HEK293 (cell line): ENCODE results near the gene VEZT.

Experiments used
- CTCF ChIP-seq: fragments of 450-650 bp; formaldehyde crosslinking; IDR thresholded peaks from 2 replicates; pipeline ENCODE4 v1.5.1; 2016; ENCODE audit warnings: missing biosample characterization, missing genetic modification characterization
- GLI2 ChIP-seq: fragments of 450-650 bp; formaldehyde crosslinking; IDR thresholded peaks from 2 replicates; pipeline ENCODE4; 2017; ENCODE audit warnings: missing biosample characterization, missing genetic modification characterization, low read depth, borderline replicate concordance
- RBAK ChIP-seq: fragments of 450-650 bp; formaldehyde crosslinking; IDR thresholded peaks from 2 replicates; pipeline ENCODE4 v1.5.1; 2016; ENCODE audit warnings: missing biosample characterization, missing genetic modification characterization
- SALL2 ChIP-seq: fragments of 450-650 bp; formaldehyde crosslinking; IDR thresholded peaks from 2 replicates; pipeline ENCODE4 v1.5.0; 2017; ENCODE audit warnings: missing biosample characterization, mild to moderate bottlenecking, missing genetic modification characterization, borderline replicate concordance
- SETDB1 ChIP-seq: IDR thresholded peaks from one replicate; pipeline ENCODE4 v1.6.1; 2017; ENCODE audit warnings: mild to moderate bottlenecking, low read length, moderate library complexity, mixed read lengths; ENCODE audit not compliant: insufficient read length
- ZBTB11 ChIP-seq: fragments of 450-650 bp; formaldehyde crosslinking; conservative IDR thresholded peaks from 2 replicates; pipeline ENCODE4 v1.5.1; 2016; ENCODE audit warnings: low read depth, missing biosample characterization, missing genetic modification characterization
- ZBTB17 ChIP-seq: fragments of 450-650 bp; formaldehyde crosslinking; IDR thresholded peaks from 2 replicates; pipeline ENCODE4 v1.5.1; 2016; ENCODE audit warnings: missing biosample characterization, missing genetic modification characterization
- ZNF138 ChIP-seq: fragments of 450-650 bp; formaldehyde crosslinking; IDR thresholded peaks from 2 replicates; pipeline ENCODE4 v1.5.1; 2016; ENCODE audit warnings: missing biosample characterization, missing genetic modification characterization, borderline replicate concordance
- ZNF140 ChIP-seq: fragments of 450-650 bp; formaldehyde crosslinking; IDR thresholded peaks from 2 replicates; pipeline ENCODE4 v1.5.1; 2016; ENCODE audit warnings: missing biosample characterization, missing genetic modification characterization
- ZNF146 ChIP-seq: fragments of 450-650 bp; formaldehyde crosslinking; IDR thresholded peaks from 2 replicates; pipeline ENCODE4 v1.5.1; 2016; ENCODE audit warnings: missing biosample characterization, missing genetic modification characterization
- ZNF169 ChIP-seq: fragments of 450-650 bp; formaldehyde crosslinking; IDR thresholded peaks from 2 replicates; pipeline ENCODE4 v1.5.1; 2016; ENCODE audit warnings: missing biosample characterization, missing genetic modification characterization
- ZNF18 ChIP-seq: fragments of 450-650 bp; formaldehyde crosslinking; IDR thresholded peaks from 2 replicates; pipeline ENCODE4 v1.5.1; 2016; ENCODE audit warnings: missing biosample characterization, missing genetic modification characterization
- ZNF19 ChIP-seq: fragments of 450-650 bp; formaldehyde crosslinking; IDR thresholded peaks from 2 replicates; pipeline ENCODE4; 2016; ENCODE audit warnings: missing biosample characterization, missing genetic modification characterization, low read depth
- ZNF23 ChIP-seq: fragments of 450-650 bp; formaldehyde crosslinking; IDR thresholded peaks from 2 replicates; pipeline ENCODE4 v1.5.1; 2016; ENCODE audit warnings: missing biosample characterization, missing genetic modification characterization, borderline replicate concordance
- ZNF266 ChIP-seq: fragments of 450-650 bp; formaldehyde crosslinking; IDR thresholded peaks from 2 replicates; pipeline ENCODE4 v1.5.1; 2016; ENCODE audit warnings: missing biosample characterization, missing genetic modification characterization, low read depth
- ZNF354C ChIP-seq: fragments of 450-650 bp; formaldehyde crosslinking; IDR thresholded peaks from 2 replicates; pipeline ENCODE4 v1.5.1; 2016; ENCODE audit warnings: missing biosample characterization, missing genetic modification characterization, low read depth, borderline replicate concordance
- ZNF404 ChIP-seq: fragments of 450-650 bp; formaldehyde crosslinking; IDR thresholded peaks from 2 replicates; pipeline ENCODE4 v1.5.1; 2017; ENCODE audit warnings: missing biosample characterization, missing genetic modification characterization
- ZNF48 ChIP-seq: fragments of 450-650 bp; formaldehyde crosslinking; IDR thresholded peaks from 2 replicates; pipeline ENCODE4 v1.5.1; 2016; ENCODE audit warnings: missing biosample characterization, missing genetic modification characterization
- ZNF501 ChIP-seq: fragments of 450-650 bp; formaldehyde crosslinking; IDR thresholded peaks from 2 replicates; pipeline ENCODE4 v1.5.1; 2016; ENCODE audit warnings: missing biosample characterization, missing genetic modification characterization
- ZNF510 ChIP-seq: fragments of 450-650 bp; formaldehyde crosslinking; IDR thresholded peaks from 2 replicates; pipeline ENCODE4 v1.5.1; 2018; ENCODE audit warnings: mild to moderate bottlenecking, missing genetic modification characterization, missing biosample characterization; ENCODE audit not compliant: insufficient replicate concordance
- ZNF518A ChIP-seq: fragments of 450-650 bp; formaldehyde crosslinking; conservative IDR thresholded peaks from 2 replicates; pipeline ENCODE4 v1.5.1; 2016; ENCODE audit warnings: low read depth, missing biosample characterization, missing genetic modification characterization
- ZNF529 ChIP-seq: fragments of 450-650 bp; formaldehyde crosslinking; IDR thresholded peaks from 2 replicates; pipeline ENCODE4 v1.5.1; 2017; ENCODE audit warnings: missing genetic modification characterization, missing biosample characterization; ENCODE audit not compliant: insufficient replicate concordance
- ZNF555 ChIP-seq: fragments of 450-650 bp; formaldehyde crosslinking; conservative IDR thresholded peaks from 2 replicates; pipeline ENCODE4 v1.5.1; 2017; ENCODE audit warnings: missing biosample characterization, mild to moderate bottlenecking, missing genetic modification characterization, inconsistent platforms
- ZNF610 ChIP-seq: fragments of 450-650 bp; formaldehyde crosslinking; IDR thresholded peaks from 2 replicates; pipeline ENCODE4 v1.5.1; 2016; ENCODE audit warnings: missing biosample characterization, missing genetic modification characterization, borderline replicate concordance
- ZNF629 ChIP-seq: fragments of 450-650 bp; formaldehyde crosslinking; IDR thresholded peaks from 2 replicates; pipeline ENCODE4 v1.5.1; 2017; ENCODE audit warnings: missing biosample characterization, missing genetic modification characterization
- ZNF654 ChIP-seq: fragments of 450-650 bp; formaldehyde crosslinking; IDR thresholded peaks from 2 replicates; pipeline ENCODE4 v1.5.1; 2016; ENCODE audit warnings: low read depth, missing biosample characterization, missing genetic modification characterization
- ZNF677 ChIP-seq: fragments of 450-650 bp; IDR thresholded peaks from 2 replicates; pipeline ENCODE4 v1.5.0; 2018; ENCODE audit warnings: missing biosample characterization, mild to moderate bottlenecking, missing genetic modification characterization, moderate library complexity
- ZNF843 ChIP-seq: fragments of 450-650 bp; formaldehyde crosslinking; IDR thresholded peaks from 2 replicates; pipeline ENCODE4 v1.5.1; 2016; ENCODE audit warnings: missing biosample characterization, missing genetic modification characterization
- ZSCAN16 ChIP-seq: fragments of 450-650 bp; formaldehyde crosslinking; IDR thresholded peaks from 2 replicates; pipeline ENCODE4 v1.5.1; 2016; ENCODE audit warnings: missing biosample characterization, missing genetic modification characterization

The VEZT gene

GRCh38 chr12:95325501-95325900 is 107.9 kb downstream of the VEZT start (continued):
- TF ChIP-seq ZNF18 (tag by site-specific recombination): 0 out of 2 replicates have a peak, but pooled peaks have one; percentile 29
- TF ChIP-seq ZNF501 (tag by site-specific recombination): 0 out of 2 replicates have a peak, but pooled peaks have one; percentile 37
- TF ChIP-seq ZNF529 (tag by site-specific recombination): peak; percentile 17
- peak; percentile 89 for TF ChIP-seq ZNF140 (tag by site-specific recombination)
- peak; percentile 71; the same call in 1 of the 2 replicates for TF ChIP-seq GLI2
- TF ChIP-seq ZNF518A (tag by site-specific recombination): peak; percentile 94
- TF ChIP-seq SALL2 (tag by site-specific recombination): no peak
- TF ChIP-seq ZNF354C (tag by site-specific recombination): peak; percentile 89; the same call in 1 of the 2 replicates
- peak; percentile 67 for TF ChIP-seq ZNF510 (tag by site-specific recombination)
- TF ChIP-seq ZNF23: no peak
- no peak for TF ChIP-seq CTCF (tag by site-specific recombination)
- no peak for TF ChIP-seq ZSCAN16
- peak; percentile 93 for TF ChIP-seq ZNF266 (tag by site-specific recombination)
- TF ChIP-seq ZBTB11 (tag by site-specific recombination): peak; percentile 75
- no peak for TF ChIP-seq ZNF169 (tag by site-specific recombination)
- TF ChIP-seq ZNF654: peak; percentile 37
- 0 out of 2 replicates have a peak, but pooled peaks have one; percentile 16 for TF ChIP-seq ZNF138
- no peak for TF ChIP-seq ZBTB17
- TF ChIP-seq ZNF610 (tag by site-specific recombination): no peak
- TF ChIP-seq ZNF48 (tag by site-specific recombination): no peak
- no peak for TF ChIP-seq SETDB1
- TF ChIP-seq ZNF629 (tag by site-specific recombination): peak; percentile 59; the same call in 1 of the 2 replicates
- no peak for TF ChIP-seq ZNF677
- 0 out of 2 replicates have a peak, but pooled peaks have one; percentile 79 for TF ChIP-seq ZNF19 (tag by site-specific recombination)
- no peak for TF ChIP-seq ZNF843 (tag by site-specific recombination)
- no peak for TF ChIP-seq ZNF146 (tag by site-specific recombination)
- TF ChIP-seq RBAK: peak; percentile 70; the same call in 1 of the 2 replicates
- TF ChIP-seq ZNF555 (tag by site-specific recombination): peak; percentile 87
- peak; percentile 69; the same call in 1 of the 2 replicates for TF ChIP-seq ZNF404
